ENCODE results near the gene ADM2. TPM values are rescaled to one million over a fixed set of nuclear protein-coding genes. Genes with fewer than 3 reads are reported as not detected.

The ADM2 gene
- total and polyA plus RNA-seq, 2 of the 13 experiments (the other 11 are each of a cell fraction or from before 2014, with no cell fraction given): 1.2 to 3.0 TPM

DNA sequence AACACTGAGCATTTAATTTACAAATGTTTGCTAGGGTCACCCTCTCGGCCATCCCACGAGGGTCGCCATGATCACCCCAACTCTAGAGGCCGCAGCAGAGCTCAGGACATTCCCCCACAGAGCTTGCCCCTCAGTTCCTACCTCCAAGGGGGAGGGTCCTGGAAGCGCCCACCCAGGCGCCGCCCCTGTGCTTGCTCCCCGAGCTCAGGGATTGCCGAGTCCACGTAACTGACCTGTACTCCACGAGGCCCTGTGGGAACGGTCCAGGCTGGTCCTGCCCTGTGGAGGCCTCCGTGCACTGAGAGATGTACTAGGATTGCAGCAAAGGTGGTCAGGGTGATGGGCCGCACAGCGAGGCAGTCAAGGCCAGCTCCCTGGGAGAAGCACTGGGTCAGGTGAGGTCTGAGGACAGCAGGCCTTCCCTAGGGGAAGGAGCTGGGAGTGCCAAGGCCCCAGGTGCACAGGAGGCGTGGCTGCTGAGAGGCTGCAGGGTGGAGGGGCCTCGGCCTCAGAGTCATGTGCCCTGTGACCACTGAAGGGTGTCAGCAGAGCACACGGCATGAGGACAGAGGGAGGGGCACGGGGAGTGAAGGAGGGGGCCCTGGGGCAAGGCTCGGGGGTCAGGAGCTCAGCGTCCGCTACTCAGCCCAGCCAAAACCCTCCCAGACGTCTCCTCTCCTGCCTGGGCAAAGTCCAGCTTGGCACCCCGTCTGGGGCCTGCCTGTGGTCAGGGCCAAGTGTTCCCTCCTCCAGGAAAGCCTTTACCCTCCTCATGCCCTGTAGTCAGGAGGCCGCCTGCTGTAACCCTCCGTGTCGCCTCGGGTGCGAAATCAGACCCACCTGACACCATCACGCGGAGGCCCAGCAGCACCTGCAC, 2.9 kb downstream of the ADM2 start (continued):
- TF ChIP-seq RBFOX2 (IDR thresholded peaks at IDR 0.05; ENCODE audit: low read depth, low read length) (peak; percentile 42; the same call in 1 of the 2 replicates), ZNF616 (CRISPR knock-in tag; IDR thresholded peaks at IDR 0.05; ENCODE audit: low read depth) (no peak), SALL1 (CRISPR knock-in tag; IDR thresholded peaks at IDR 0.05) (0 out of 2 replicates have a peak, but pooled peaks have one; percentile 25), KLF9 (CRISPR knock-in tag; IDR thresholded peaks at IDR 0.05; ENCODE audit: low read depth) (no peak), ZFY (CRISPR knock-in tag; IDR thresholded peaks at IDR 0.05) (peak; percentile 9; the same call in 1 of the 2 replicates), KAT2B (IDR thresholded peaks at IDR 0.05; ENCODE audit: borderline replicate concordance, low read depth, low read length) (no peak), POLR2G (IDR thresholded peaks at IDR 0.05; ENCODE audit: low read depth, low read length) (peak; percentile 43; the same call in 1 of the 2 replicates)

DNA sequence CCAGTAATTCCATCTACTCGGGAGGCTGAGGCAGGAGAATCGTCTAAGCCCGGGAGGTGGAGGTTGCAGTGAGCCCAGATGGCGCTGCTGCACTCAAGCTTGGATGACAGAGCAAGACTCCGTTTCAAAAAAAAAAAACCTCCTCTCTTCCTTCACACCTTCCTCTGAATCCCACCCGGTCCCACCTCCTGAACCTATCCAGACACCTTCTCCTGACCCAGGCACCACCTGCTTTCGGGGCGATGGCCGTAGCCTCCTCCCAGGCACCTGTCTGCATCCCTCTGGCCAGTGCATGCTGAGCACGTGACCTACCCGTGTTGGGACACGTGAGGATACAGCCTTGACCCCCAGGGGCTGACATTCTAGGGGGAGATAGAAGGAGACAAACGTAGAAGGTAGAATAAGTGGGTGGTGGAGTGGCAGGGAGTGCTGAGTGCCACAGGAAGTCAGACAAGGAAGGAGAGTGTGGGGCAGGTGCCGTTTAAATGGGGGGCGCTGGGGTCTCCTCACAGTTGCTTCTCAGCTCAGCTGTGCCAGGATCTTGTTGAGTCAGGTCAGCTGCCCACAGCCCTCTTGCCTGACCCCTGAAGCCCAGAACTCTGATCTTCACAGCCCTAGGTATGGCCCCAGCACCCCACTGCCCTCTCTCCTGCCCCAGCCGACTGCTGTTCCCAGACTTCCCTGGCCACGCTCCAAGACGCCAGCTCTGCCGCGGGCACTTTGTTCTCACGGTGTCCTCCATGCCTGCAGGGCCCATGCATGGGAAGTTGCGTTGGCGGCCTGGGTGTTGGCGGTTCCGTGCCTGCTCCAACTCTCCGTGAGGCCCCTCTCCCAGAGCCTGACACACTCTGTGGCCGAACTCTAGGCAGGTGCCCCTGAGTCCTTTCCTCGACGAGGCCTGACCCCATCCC, 4.1 kb downstream of the ADM2 start:
- CTCF ChIA-PET (ENCODE audit: low intra/inter-chr PET ratio, low total read pairs): interaction anchor here (0.6 to 1.0 kb wide), 2 partner anchors 13 to 235 kb away, joined by 3 to 5 read pairs; partner anchors contain the start of gene HDAC10
- in situ Hi-C loops (cut with HindIII; ENCODE audit: extremely low pct_ligation_motif_present, low pct_unique_long_range_greater_than_20kb) (no loop called here), intact Hi-C loops (cut with micrococcal nuclease; ENCODE audit: unreplicated experiment) (no loop called here)
- 5% methylated on average over 28 of the region's 29 CpGs for WGBS (ENCODE audit: low lambda C conversion rate)
- Histone ChIP-seq H3K4me2 (ENCODE audit: low read depth, low read length) (peak overlapping the region; percentile 87), H2AFZ (ENCODE audit: low read length) (no peak overlapping the region), H3K79me2 (ENCODE audit: insufficient read depth, low read length) (no peaks in the 10 kb centered on the region), H3K27ac (ENCODE audit: extremely low read length, insufficient read depth, low read length) (peak overlapping the region; percentile 30), H3K36me3 (replicated peaks in 1 of 2; ENCODE audit: control insufficient read depth in 1 of 2, insufficient read depth in 2 of 2, low read length in 2 of 2) (no peaks in the 10 kb centered on the region), H4K20me1 (ENCODE audit: insufficient read depth, low read length) (no peaks in the 10 kb centered on the region; the same call in 1 of the 2 replicates), H3K4me3 (replicated peaks in 1 of 3; ENCODE audit: insufficient read depth in 1 of 3, low read depth in 2 of 3, low read length in 3 of 3) (peak overlapping the region in 2 of 3 experiments; percentile 30 to 64; a peak in 4 of 6 replicates), H3K9me3 (ENCODE audit: low read length) (no peaks in the 10 kb centered on the region), H3K4me1 (ENCODE audit: insufficient read depth, low read length) (peaks cover 57% of the 10 kb centered on the region), H3K27me3 (ENCODE audit: control insufficient read depth in 1 of 2, insufficient read depth in 2 of 2, low read length in 2 of 2) (0 out of 5 replicates have a peak, but pooled peaks cover 0 to under 1% of the 10 kb centered on the region in 2 experiments), H3K9ac (ENCODE audit: insufficient read depth, low read depth, low read length) (peak overlapping the region; percentile 52)
- DNase-seq (ENCODE audit: low spot score) (peak; percentile 35), FAIRE-seq (peak; percentile 8), ATAC-seq (peak; percentile 55)
- BruUV-seq (replicated peaks): no TSS peak
- POLR2A ChIA-PET: interaction anchor here (0.6 to 2.2 kb wide), 8 partner anchors 10 to 214 kb away, joined by 3 to 12 read pairs (median 3); partner anchors contain the start of genes LMF2, NCAPH2, SBF1 and SCO2
- TF ChIP-seq MLX (CRISPR knock-in tag; IDR thresholded peaks at IDR 0.05) (peak; percentile 99), TCF7 (IDR thresholded peaks at IDR 0.05; ENCODE audit: low read depth) (no peak; the same call in 1 of the 2 replicates), ZNF180 (CRISPR knock-in tag; IDR thresholded peaks at IDR 0.05; ENCODE audit: borderline replicate concordance, low read depth) (no peak), NR2C2 (CRISPR knock-in tag; IDR thresholded peaks at IDR 0.05; ENCODE audit: borderline replicate concordance) (peak; percentile 94), TMF1 (CRISPR knock-in tag; IDR thresholded peaks at IDR 0.05; ENCODE audit: low read depth) (0 out of 2 replicates have a peak, but pooled peaks have one; percentile 28), HNF4G (IDR thresholded peaks at IDR 0.05; ENCODE audit: borderline replicate concordance, low read depth, low read length) (no peak), HNF4G (CRISPR knock-in tag; IDR thresholded peaks at IDR 0.05; ENCODE audit: borderline replicate concordance, low read depth) (no peak), ZNF224 (CRISPR knock-in tag; IDR thresholded peaks at IDR 0.05) (peak; percentile 76; the same call in 1 of the 2 replicates), FOXA1 (IDR thresholded peaks at IDR 0.05) (no peak), FOXA1 (CRISPR knock-in tag; IDR thresholded peaks at IDR 0.05) (no peak), CSRNP1 (CRISPR knock-in tag; IDR thresholded peaks at IDR 0.05) (peak; percentile 79; the same call in 1 of the 2 replicates), ZNF335 (CRISPR knock-in tag; IDR thresholded peaks at IDR 0.05) (no peak), IKZF1 (IDR thresholded peaks at IDR 0.05) (no peak)

Data from HepG2 (cell line).